ENCODE data around the gene NDUFA11. TPM values are rescaled to one million over a fixed set of nuclear protein-coding genes. Genes with fewer than 3 reads are reported as not detected.
"Not testable (repeated sequence)": the region's sequence is repeated elsewhere in the genome, so short reads cannot be mapped to it uniquely, and the experiment has no call there.

The NDUFA11 gene
- total RNA-seq, 4 donors from 2014 or later, result 149 to 352 (median 235) TPM

DNA sequence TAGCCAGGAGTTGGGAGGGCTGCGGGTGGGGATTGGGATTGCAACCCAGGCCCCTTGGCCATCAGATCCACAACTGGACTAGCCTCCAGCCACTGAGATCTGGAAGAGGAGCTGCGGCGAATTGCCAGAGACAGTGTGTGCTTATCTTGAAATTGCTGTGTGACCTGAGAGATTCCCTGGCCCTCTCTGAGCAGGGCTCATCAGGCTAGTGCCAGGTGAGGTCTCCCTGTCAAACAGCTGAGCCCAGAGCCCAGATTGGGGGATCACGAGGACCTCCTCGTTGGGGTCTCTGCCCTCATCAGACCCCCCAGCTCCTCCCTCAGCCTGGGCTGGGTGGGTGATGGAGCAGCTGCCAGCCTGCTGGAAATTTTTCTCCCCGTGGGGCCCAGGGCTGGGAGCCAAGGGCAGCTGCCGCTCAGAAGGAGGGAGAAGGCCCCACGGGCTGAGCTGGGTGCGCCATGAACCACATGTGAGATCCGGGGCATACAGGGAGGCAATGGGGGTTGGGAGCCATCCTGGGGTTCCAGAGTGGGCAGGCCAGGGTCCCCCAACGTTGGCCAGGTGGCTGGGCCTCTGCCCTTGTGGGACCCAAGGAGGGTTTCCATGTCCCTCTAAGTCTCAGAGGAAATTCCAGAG, 40.4 kb downstream of the NDUFA11 start:
- DNase-seq, result no peak
- in situ Hi-C loops (cut with MboI; ENCODE audit: low pct_ligation_motif_present in 1 of 4, low pct_unique_long_range_greater_than_20kb in 1 of 4, low sequenced_read_pairs in 3 of 4), result no loop called here
- intact Hi-C loops (cut with DNase I; ENCODE audit: low total_unique reads), result no loop called here
- H3K4me1 ChIP-seq, result no peaks in the 10 kb centered on the region
- H3K27ac ChIP-seq, result no peak overlapping the region
- WGBS, 2 donors (ENCODE audit: low coverage in 1 of 2), result 77% methylated on average over 9 of the region's 11 CpGs; no CpG with 5 or more reads in 1 of the 2 donors
- no peaks in the 10 kb centered on the region for H3K36me3 ChIP-seq
- no peaks in the 10 kb centered on the region for H3K9me3 ChIP-seq
- H3K27me3 ChIP-seq, result no peaks in the 10 kb centered on the region
- TF ChIP-seq POLR2AphosphoS5 (IDR thresholded peaks at IDR 0.05) (no peak), EP300 (IDR thresholded peaks at IDR 0.05; ENCODE audit: low read depth) (no peak), POLR2A (IDR thresholded peaks at IDR 0.05) (no peak)
- TF ChIP-seq, protein P1, sequence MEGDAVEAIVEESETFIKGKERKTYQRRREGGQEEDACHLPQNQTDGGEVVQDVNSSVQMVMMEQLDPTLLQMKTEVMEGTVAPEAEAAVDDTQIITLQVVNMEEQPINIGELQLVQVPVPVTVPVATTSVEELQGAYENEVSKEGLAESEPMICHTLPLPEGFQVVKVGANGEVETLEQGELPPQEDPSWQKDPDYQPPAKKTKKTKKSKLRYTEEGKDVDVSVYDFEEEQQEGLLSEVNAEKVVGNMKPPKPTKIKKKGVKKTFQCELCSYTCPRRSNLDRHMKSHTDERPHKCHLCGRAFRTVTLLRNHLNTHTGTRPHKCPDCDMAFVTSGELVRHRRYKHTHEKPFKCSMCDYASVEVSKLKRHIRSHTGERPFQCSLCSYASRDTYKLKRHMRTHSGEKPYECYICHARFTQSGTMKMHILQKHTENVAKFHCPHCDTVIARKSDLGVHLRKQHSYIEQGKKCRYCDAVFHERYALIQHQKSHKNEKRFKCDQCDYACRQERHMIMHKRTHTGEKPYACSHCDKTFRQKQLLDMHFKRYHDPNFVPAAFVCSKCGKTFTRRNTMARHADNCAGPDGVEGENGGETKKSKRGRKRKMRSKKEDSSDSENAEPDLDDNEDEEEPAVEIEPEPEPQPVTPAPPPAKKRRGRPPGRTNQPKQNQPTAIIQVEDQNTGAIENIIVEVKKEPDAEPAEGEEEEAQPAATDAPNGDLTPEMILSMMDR (IDR thresholded peaks at IDR 0.05), result no peak
- H3K4me3 ChIP-seq, result no peak overlapping the region

DNA sequence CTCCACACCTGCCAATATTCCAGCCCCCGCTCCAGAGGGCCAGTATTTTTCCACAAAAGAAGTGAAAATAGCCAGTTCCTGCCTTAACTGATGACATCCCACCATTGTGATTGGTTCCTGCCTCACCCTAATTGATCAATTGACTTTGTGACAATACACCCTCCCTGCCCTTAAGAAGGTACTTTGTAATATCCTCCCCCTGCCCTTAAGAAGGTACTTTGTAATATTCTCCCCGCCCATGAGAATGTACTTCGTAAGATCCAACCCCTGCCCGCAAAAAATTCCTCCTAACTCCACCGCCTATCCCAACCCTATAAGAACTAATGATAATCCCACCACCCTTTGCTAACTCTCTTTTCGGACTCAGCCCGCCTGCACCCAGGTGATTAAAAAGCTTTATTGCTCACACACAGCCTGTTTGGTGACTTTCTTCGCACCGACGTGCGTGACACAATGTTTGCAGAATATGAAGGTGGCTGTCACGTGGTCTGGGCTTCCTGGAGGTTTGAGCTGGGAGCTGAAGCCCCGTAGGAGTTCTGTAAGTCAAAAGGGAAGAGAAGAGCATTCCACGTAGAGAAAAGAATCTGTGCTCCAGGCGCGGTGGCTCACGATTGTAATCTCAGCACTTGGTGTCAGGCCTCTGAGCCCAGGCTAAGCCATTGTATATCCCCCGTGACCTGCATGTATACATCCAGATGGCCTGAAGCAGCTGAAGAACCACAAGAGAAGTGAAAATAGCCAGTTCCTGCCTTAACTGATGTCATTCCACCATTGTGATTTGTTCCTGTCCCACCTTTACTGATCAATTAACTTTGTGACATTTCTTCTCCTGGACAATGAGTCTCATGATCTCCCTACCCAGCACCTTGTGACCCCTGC, 46.1 kb downstream of the NDUFA11 start:
- no peaks in the 10 kb centered on the region for H3K36me3 ChIP-seq
- H3K4me3 ChIP-seq, result no peak overlapping the region
- TF ChIP-seq, protein P1 (IDR thresholded peaks at IDR 0.05), result no peak
- no peak for TF ChIP-seq POLR2A (IDR thresholded peaks at IDR 0.05)
- TF ChIP-seq POLR2AphosphoS5 (IDR thresholded peaks at IDR 0.05), result no peak
- no peak for TF ChIP-seq EP300 (IDR thresholded peaks at IDR 0.05; ENCODE audit: low read depth)
- DNase-seq, result no peak
- H3K27ac ChIP-seq, result no peak overlapping the region
- no peaks in the 10 kb centered on the region for H3K27me3 ChIP-seq
- no peaks in the 10 kb centered on the region for H3K4me1 ChIP-seq
- 79 to 80% methylated on average over 8 to 18 of the region's 18 CpGs for WGBS, 2 donors (ENCODE audit: low coverage in 1 of 2)
- in situ Hi-C loops (cut with MboI; ENCODE audit: low pct_ligation_motif_present in 1 of 4, low pct_unique_long_range_greater_than_20kb in 1 of 4, low sequenced_read_pairs in 3 of 4), result no loop called here
- H3K9me3 ChIP-seq, result no peaks in the 10 kb centered on the region
- intact Hi-C loops (cut with DNase I; ENCODE audit: low total_unique reads), result no loop called here

DNA sequence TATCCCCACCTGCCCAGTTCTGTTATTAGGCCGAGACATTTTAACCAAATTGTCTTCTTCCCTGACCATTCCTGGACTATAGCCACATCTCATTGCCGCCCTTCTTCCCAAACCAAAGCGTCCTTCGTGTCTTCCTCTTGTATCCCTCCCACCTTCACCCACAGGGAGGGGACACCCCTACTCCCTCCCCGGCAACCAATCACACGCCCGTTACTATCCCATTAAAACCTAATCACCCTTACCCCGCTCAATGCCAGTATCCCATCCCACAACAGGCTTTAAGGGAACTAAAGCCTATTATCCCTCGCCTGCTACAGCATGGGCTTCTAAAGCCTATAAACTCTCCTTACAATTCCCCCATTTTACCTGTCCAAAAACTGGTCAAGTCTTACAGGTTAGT, 48.4 kb downstream of the NDUFA11 start:
- H3K4me1 ChIP-seq; H3K4me3 ChIP-seq; H3K27ac ChIP-seq; H3K36me3 ChIP-seq; H3K9me3 ChIP-seq; intact Hi-C loops (cut with DNase I; ENCODE audit: low total_unique reads); H3K27me3 ChIP-seq; in situ Hi-C loops (cut with MboI; ENCODE audit: low pct_ligation_motif_present in 1 of 4, low pct_unique_long_range_greater_than_20kb in 1 of 4, low sequenced_read_pairs in 3 of 4); DNase-seq: not testable (repeated sequence)
- 85 to 93% methylated on average over 8 to 9 of the region's 9 CpGs for WGBS, 2 donors (ENCODE audit: low coverage in 1 of 2)

DNA sequence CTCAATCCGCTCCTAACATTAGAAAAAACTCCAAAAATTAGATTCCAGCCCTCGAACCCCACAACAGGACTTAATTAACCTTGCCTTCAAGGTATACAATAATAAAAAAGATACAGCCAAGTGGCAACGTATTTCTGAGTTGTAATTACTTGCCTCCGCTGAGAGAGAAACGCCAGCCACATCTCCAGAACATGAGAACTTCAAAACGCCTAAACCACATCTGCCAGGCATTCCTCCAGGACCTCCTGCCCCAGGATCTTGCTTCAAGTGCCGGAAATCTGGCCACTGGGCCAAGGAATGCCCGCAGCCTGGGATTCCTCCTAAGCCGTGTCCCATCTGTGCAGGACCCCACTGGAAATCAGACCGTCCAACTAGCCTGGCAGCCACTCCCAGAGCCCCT, 49.5 kb downstream of the NDUFA11 start:
- in situ Hi-C loops (cut with MboI; ENCODE audit: low pct_ligation_motif_present in 1 of 4, low pct_unique_long_range_greater_than_20kb in 1 of 4, low sequenced_read_pairs in 3 of 4); DNase-seq; H3K36me3 ChIP-seq; H3K27me3 ChIP-seq; intact Hi-C loops (cut with DNase I; ENCODE audit: low total_unique reads); H3K4me3 ChIP-seq; H3K9me3 ChIP-seq; H3K27ac ChIP-seq; H3K4me1 ChIP-seq: not testable (repeated sequence)
- 80 to 82% methylated on average over 6 to 10 of the region's 10 CpGs for WGBS, 2 donors (ENCODE audit: low coverage in 1 of 2)

DNA sequence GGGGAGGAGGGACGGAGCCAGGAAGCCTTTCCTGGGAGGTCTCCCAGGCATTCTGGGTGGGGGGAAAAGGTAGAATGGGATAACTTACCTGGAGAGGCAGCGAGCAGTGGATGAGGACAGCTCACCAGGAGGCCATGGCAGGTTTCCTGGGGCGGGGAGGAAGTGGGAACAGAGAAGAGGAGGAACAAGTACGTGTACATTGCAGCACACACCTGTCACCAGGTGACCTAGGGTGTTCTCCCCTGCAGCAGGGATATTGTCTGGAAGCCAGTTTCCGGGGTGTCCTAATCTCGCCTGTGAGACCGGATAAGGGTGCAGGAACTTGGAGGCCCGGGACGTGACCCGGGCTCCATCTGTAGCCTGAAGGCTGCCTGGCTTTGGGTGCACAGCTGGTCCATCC, 52.3 kb downstream of the NDUFA11 start, which contains the start of gene FUT3:
TSS of gene FUT3 (minus strand) at position 148 of the 400 bp plus-strand sequence.
- Histone ChIP-seq H3K27ac (peak within 1 kb of the TSS; percentile 83 to 87 (median 86)), H3K4me1 (peaks cover 0 to 10% (median 4%) of the 10 kb centered on the region in 4 donors), H3K9me3 (no peaks in the 10 kb centered on the region), H3K4me3 (peak within 1 kb of the TSS in 3 of 4 donors; percentile 37 to 56 (median 40)), H3K36me3 (no peaks in the 10 kb centered on the region), H3K27me3 (no peaks in the 10 kb centered on the region)
- TF ChIP-seq, protein P1 (IDR thresholded peaks at IDR 0.05), result no peak
- TF ChIP-seq POLR2AphosphoS5 (IDR thresholded peaks at IDR 0.05), result peak; percentile 67 to 96 (median 94)
- peak; percentile 96 for TF ChIP-seq POLR2A (IDR thresholded peaks at IDR 0.05)
- intact Hi-C loops (cut with DNase I; ENCODE audit: low total_unique reads), result no loop called here
- peak; percentile 84 for DNase-seq
- 48% methylated on average over 10 of the region's 10 CpGs; no CpG with 5 or more reads in 1 of the 2 donors for WGBS, 2 donors (ENCODE audit: low coverage in 1 of 2)
- in situ Hi-C loops (cut with MboI; ENCODE audit: low pct_ligation_motif_present in 1 of 4, low pct_unique_long_range_greater_than_20kb in 1 of 4, low sequenced_read_pairs in 3 of 4), result no loop called here
